SJSA1 (cell line): Measurements from ENCODE around the gene HTR1D. TPM values are rescaled to one million over a fixed set of nuclear protein-coding genes. Genes with fewer than 3 reads are reported as not detected.
"Not testable (repeated sequence)": the region's sequence is repeated elsewhere in the genome, so short reads cannot be mapped to it uniquely, and the experiment has no call there.

ENCODE experiments used
- DNase-seq, 2 experiments: peaks; one replicate each; pipeline ENCODE4 v3.0.0-alpha.2; 2015 to 2020; ENCODE audit warnings: low spot score in 2 of 2, low read depth in 1 of 2
- H3K27ac ChIP-seq: fragments of 250-450 bp; sonication (Bioruptor Pico); 2 replicates; pipeline ENCODE4 v1.5.1; 2020; ENCODE audit warnings: mild to moderate bottlenecking, moderate library complexity
- H3K27me3 ChIP-seq: fragments of 250-450 bp; sonication (Bioruptor Pico); replicated peaks from 2 replicates; pipeline ENCODE4 v1.5.1; 2020; ENCODE audit warnings: mild to moderate bottlenecking, moderate library complexity
- H3K36me3 ChIP-seq: fragments of 250-450 bp; sonication (Bioruptor Pico); 2 replicates; pipeline ENCODE4 v1.5.1; 2020; ENCODE audit warnings: mild to moderate bottlenecking
- H3K4me1 ChIP-seq: fragments of 250-450 bp; sonication (Bioruptor Pico); replicated peaks from 2 replicates; pipeline ENCODE4 v1.6.1; 2021; ENCODE audit warnings: mild to moderate bottlenecking
- H3K4me3 ChIP-seq: fragments of 250-450 bp; sonication (Bioruptor Pico); 2 replicates; pipeline ENCODE4 v1.5.1; 2020; ENCODE audit warnings: mild to moderate bottlenecking
- H3K9me3 ChIP-seq: fragments of 250-450 bp; sonication (Bioruptor Pico); replicated peaks from 2 replicates; pipeline ENCODE4 v1.5.1; 2020; ENCODE audit warnings: mild to moderate bottlenecking
- total RNA-seq: library from RNA; depleted of rRNA; stranded (reverse); fragments of >200 nt; shearing (Covaris generic); gene quantifications from 2 replicates; pipeline ENCODE4 v1.2.3, GENCODE V29; 2014

Gene HTR1D
- total RNA-seq, 1 experiment from 2014 or later, result 0.24 TPM

DNA sequence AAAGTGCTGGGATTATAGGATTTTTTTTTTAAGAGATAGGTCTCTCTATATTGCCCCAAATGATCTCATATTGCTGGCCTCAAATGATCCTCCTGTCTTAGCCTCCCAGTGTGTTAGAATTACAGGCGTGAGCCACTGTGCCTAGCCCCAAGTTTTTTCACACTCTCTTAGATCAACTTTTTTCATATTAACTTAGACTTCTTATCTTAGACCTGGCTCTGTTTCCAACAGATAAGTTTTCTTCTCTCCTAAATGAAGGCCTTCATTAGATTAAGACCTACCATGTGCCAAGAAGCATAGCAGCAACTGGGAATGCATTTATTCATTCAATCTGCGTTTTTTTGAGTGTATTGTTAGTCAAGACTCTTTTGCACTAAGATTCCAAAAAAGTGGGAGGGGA lies 20.2 kb upstream of the HTR1D start:
- no peaks in the 10 kb centered on the region for H3K4me1 ChIP-seq
- H3K27ac ChIP-seq, result no peak overlapping the region
- no peaks in the 10 kb centered on the region for H3K9me3 ChIP-seq
- H3K36me3 ChIP-seq, result no peaks in the 10 kb centered on the region
- no peaks in the 10 kb centered on the region for H3K27me3 ChIP-seq
- DNase-seq, result no peak
- no peak overlapping the region for H3K4me3 ChIP-seq

DNA sequence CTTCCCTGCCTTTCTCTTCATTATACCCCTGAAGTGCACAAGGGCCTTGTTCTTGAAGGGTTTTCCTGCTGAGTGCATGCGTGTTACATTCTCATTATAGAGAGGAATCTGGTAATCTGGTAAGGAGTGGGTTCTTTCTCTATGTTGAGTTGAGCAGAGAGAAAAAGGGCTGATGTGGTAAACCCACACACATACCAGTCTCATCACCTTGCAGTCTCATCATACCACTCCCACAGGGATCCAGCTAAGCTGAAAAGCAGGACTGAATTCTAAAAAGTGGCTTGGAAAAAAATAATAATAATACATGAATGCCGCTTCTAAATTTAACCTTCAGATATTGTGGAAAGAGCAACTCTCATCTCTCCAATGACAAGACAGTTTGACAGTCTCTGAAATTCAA lies 10.5 kb upstream of the HTR1D start:
- H3K9me3 ChIP-seq, result no peaks in the 10 kb centered on the region
- no peaks in the 10 kb centered on the region for H3K27me3 ChIP-seq
- no peak for DNase-seq
- H3K27ac ChIP-seq, result no peak overlapping the region
- no peaks in the 10 kb centered on the region for H3K36me3 ChIP-seq
- H3K4me1 ChIP-seq, result peaks cover 7% of the 10 kb centered on the region; the same call in 1 of the 2 replicates
- no peak overlapping the region for H3K4me3 ChIP-seq

DNA sequence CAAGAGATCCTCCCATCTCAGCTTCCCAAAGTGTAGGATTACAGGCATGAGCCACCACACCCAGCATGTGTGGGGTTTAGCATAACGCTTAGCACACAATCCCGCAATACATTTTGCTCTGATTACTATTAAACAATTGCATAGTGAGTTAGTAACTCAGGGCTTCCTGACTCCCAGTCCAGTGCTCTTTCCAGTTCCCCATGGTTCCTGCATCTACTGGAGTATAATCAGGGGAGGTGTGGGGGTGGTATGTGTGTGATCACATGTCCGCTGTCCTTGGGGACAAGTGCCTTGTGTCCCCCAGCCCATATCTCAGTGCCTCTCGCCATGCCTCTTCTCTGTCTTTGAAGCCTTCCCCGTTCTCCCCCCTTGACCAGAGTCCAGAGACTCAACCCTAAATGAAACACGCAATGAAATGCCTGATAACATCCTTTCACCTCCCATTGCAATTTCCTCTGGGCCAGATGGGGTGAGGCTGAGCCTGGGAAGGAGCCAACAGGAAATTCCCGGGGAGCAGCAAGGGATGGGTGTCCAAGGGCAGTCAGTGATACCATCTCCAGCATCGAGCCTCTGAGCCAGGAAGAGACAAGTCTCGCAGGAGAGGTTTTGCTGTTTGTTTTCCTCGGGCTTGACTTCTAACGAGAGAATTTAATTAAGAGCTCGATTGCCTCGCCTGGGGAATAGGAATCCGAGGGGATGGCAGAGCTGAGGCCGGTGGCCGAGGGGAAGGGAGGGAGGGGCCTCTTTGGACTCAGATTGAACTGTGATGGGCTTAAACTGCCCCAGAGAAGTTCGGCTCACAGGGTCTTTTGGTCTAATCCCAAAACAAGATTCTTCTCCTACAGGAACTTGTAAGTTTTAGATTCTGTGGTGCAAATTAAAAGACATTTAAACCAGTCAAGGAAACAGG lies 7.7 kb upstream of the HTR1D start:
- no peak overlapping the region for H3K4me3 ChIP-seq
- no peaks in the 10 kb centered on the region for H3K36me3 ChIP-seq
- H3K4me1 ChIP-seq, result peaks cover 7% of the 10 kb centered on the region; the same call in 1 of the 2 replicates
- peak; percentile 18 to 52 for DNase-seq
- H3K9me3 ChIP-seq, result no peaks in the 10 kb centered on the region; the same call in 1 of the 2 replicates
- no peak overlapping the region for H3K27ac ChIP-seq
- H3K27me3 ChIP-seq, result no peaks in the 10 kb centered on the region

DNA sequence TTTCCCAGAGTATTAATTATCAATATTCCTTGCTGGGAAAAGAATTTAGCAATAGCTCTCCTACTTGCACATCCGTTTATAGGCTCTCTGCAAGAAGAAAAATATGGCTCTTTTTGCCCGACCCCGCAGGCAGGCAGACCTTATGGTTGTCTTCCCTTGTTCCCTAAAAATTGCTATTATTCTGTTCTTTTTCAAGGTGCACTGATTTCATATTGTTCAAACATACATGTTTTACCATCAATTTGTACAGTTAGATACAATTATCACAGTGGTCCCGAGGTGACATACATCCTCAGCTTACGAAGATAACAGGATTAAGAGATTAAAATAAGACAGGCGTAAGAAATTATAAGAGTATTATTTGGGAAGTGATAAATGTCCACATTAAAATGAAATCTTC lies 6.7 kb upstream of the HTR1D start:
- H3K36me3 ChIP-seq, H3K27me3 ChIP-seq, DNase-seq, H3K9me3 ChIP-seq, H3K4me3 ChIP-seq, H3K4me1 ChIP-seq, H3K27ac ChIP-seq: not testable (repeated sequence)

DNA sequence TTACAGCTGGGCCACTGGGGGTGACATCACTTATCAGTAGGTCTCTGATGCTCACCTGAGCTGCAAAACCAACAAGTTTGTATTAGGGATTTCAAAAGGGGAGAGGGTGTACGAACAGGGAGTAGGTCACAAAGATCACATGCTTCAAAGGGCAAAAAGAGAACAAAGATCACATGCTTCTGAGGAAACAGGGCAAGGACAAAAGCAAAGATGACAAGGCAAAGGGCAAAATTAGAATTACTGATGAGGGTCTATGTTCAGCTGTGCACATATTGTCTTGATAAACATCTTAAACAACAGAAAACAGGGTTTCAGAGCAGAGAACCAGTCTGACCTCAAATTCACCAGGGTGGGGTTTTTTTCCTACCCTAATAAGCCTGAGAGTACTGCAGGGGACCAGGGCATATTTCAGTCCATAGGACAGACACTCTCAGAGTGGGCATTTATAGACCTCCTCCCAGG lies 6.2 kb upstream of the HTR1D start:
- not testable (repeated sequence) for DNase-seq, H3K27ac ChIP-seq, H3K9me3 ChIP-seq, H3K4me3 ChIP-seq, H3K27me3 ChIP-seq, H3K36me3 ChIP-seq, H3K4me1 ChIP-seq

DNA sequence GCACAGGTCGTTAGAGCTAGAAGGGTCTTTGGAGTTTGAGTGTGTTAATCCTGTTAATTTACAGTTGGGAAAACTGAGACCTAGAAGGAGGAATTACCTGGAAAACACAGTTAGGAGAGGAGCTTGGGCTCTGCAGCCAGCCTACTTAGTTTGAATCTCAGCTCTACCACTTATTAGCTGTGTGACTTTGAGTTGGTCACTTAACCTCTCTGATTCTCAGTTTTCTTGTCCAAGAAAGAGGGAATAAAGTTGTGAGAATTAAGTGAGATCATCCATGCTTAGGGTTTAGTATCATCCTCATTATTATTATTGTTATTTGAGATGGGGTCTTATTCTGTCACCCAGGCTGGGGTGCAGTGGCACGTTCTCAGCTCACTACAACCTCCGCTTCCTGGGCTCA lies 5.4 kb upstream of the HTR1D start:
- DNase-seq, result no peak
- Histone ChIP-seq H3K27ac (no peak overlapping the region), H3K27me3 (peaks cover 7% of the 10 kb centered on the region), H3K4me1 (peaks cover 7% of the 10 kb centered on the region; the same call in 1 of the 2 replicates), H3K4me3 (no peak overlapping the region), H3K36me3 (no peaks in the 10 kb centered on the region), H3K9me3 (no peaks in the 10 kb centered on the region; the same call in 1 of the 2 replicates)

DNA sequence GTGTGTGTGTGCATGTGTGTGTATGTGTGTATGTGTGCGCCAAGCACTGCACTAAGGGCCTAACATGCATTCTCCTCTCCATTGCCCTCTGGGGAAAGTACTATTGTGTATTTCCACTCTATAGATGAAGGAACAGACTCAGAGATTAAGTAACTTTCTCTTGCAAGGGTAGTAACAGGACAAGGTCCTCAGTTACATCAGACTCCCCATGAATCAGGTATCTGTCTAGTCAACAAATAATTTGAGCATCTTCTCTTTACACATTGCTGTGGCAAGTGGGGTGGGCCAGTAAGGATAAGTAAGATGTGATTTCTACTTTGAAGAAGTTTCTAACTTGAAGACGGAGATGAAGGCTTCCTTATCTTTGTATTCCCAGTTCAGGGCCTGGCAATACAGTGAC lies 5.0 kb upstream of the HTR1D start:
- Histone ChIP-seq H3K27ac (no peak overlapping the region), H3K4me3 (no peak overlapping the region), H3K9me3 (no peaks in the 10 kb centered on the region; the same call in 1 of the 2 replicates), H3K4me1 (peaks cover 9% of the 10 kb centered on the region), H3K36me3 (no peaks in the 10 kb centered on the region), H3K27me3 (peaks cover 11% of the 10 kb centered on the region)
- no peak for DNase-seq

DNA sequence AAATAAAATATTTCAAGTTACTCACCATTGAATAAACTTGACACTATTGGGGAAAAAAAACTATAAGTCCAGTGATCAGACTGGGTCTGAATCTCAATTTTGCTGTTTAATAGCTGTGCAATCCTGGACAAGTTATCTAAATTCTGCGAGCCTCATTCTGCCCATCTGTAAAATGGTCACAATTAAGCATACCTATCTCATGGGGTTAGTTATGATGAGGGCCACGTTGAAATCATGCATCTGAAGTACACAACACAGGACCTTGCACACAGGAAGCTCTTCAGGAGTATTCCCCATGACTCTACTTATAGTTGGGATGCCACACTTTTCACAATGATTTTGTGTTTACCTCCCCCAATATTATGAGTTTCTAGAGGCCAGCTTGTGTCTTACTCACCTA lies 3.8 kb upstream of the HTR1D start:
- H3K4me1 ChIP-seq, result peaks cover 16% of the 10 kb centered on the region
- DNase-seq, result no peak
- no peaks in the 10 kb centered on the region for H3K36me3 ChIP-seq
- H3K4me3 ChIP-seq, result no peak overlapping the region
- peaks cover 24% of the 10 kb centered on the region for H3K27me3 ChIP-seq
- no peak overlapping the region for H3K27ac ChIP-seq
- H3K9me3 ChIP-seq, result no peaks in the 10 kb centered on the region; the same call in 1 of the 2 replicates

DNA sequence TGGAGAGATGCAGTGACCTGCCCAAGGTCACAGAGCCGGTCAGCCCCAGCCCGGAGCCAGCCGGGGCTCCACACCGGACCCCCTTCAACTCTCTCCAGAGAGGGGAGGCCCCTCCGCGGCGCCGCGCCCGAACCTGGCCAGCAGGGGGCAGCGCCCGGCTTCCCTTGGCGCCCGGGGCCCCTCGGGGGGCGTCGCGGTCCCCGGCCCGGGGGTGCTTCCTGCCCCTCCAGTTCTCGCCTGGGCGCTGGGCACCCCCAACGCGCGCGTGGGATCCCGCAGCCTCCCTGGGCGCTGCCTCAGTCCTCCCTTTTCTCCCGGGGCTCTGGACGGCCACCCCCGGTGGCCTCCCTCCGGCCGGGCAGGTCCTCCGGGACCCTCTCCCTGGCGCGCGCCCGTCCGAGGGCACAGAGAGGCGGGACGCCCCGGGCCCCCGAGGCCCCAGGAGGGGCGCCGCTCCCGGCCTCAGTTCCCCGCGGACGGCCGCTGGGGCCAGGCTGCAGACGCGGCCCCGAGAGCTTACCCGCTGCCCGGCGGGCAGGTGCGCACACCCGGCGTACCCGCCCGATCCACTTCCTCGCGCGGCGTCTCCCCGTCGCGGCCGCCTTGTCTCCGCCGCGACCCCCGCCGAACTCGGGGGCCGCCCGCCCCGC lies 406 bp downstream of the HTR1D start:
- Histone ChIP-seq H3K4me3 (peak overlapping the region; percentile 28), H3K36me3 (no peaks in the 10 kb centered on the region), H3K9me3 (no peaks in the 10 kb centered on the region), H3K27me3 (peaks cover 24% of the 10 kb centered on the region), H3K27ac (no peak overlapping the region), H3K4me1 (peaks cover 9% of the 10 kb centered on the region)
- no peak for DNase-seq

DNA sequence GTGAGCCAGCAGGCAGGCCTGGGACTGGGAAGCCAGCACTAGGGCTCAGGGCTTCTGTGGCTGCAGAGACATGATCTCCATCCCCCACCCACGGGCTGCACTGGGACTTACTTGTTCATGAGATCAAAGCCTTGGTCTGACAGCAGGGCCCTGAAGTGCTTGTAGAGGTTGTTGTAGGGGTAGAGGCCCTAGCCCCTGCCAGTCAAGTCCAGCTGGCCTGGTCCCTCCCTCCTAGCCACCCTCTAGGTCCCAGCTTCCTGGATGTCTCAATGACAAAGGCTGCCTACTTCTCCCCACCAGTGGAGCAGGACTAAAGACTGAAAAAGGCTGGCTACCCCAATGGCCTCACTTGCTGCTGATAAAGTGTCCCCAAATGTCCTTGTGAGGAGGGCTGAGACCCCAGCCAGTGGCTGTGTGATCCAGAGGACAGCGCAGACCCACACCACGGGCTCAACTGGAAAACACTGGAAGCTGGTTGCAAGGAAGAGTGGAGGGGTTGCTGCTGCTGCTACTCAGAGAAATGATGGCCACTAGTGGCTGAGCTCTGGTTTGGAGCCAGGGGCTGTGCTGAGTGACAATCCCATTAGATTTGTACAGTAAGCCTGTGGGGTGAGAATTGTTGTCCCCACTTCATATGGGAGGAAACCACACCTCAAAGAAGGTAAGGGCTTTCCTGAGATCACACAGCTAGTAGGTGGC lies 1.4 kb downstream of the HTR1D start:
- no peak overlapping the region for H3K4me3 ChIP-seq
- H3K27ac ChIP-seq, result no peak overlapping the region
- H3K9me3 ChIP-seq, result no peaks in the 10 kb centered on the region
- peaks cover 9% of the 10 kb centered on the region for H3K4me1 ChIP-seq
- H3K27me3 ChIP-seq, result peaks cover 24% of the 10 kb centered on the region
- DNase-seq, result no peak
- H3K36me3 ChIP-seq, result no peaks in the 10 kb centered on the region

DNA sequence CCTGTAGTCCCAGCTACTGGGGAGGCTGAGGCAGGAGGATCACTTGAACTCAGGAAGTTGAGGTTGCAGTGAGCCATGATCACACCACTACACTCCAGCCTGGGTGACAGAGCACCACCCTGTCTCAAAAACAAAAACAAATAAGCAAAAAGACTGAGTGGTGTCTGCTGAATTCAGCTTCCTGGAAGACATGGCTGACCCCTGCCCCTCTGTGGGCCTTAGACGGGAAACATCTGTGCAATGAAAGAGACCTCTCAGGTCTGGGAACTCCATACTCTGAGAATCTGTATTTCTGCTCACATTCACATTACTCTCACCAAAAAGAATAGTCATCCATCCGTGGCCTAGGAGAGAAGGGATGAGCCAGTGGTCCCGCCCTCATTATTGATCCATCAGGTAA lies 2.0 kb downstream of the HTR1D start:
- no peak for DNase-seq
- Histone ChIP-seq H3K4me1 (peaks cover 10% of the 10 kb centered on the region), H3K27me3 (peaks cover 24% of the 10 kb centered on the region), H3K9me3 (no peaks in the 10 kb centered on the region), H3K36me3 (no peaks in the 10 kb centered on the region), H3K4me3 (no peak overlapping the region), H3K27ac (no peak overlapping the region)

DNA sequence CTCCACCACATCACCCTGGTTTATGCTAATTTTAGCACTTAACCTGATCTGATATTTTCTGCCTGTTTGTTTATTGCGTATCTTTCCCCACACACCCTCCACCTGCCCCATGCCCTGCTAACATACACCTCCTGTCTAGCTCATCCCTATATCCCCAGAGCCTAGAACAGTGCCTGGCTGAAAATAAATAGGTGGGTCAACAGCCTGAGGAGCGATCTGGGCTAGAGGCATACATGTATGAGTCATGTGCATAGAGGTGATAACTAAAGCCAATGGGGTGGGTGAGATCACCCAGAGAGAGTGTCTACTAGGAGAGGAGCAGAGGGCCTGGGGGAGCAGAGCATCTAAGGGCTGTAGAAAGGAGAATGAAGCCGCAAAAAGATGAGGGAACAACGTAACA lies 2.7 kb downstream of the HTR1D start:
- Histone ChIP-seq H3K9me3 (no peaks in the 10 kb centered on the region), H3K27me3 (peaks cover 24% of the 10 kb centered on the region)

DNA sequence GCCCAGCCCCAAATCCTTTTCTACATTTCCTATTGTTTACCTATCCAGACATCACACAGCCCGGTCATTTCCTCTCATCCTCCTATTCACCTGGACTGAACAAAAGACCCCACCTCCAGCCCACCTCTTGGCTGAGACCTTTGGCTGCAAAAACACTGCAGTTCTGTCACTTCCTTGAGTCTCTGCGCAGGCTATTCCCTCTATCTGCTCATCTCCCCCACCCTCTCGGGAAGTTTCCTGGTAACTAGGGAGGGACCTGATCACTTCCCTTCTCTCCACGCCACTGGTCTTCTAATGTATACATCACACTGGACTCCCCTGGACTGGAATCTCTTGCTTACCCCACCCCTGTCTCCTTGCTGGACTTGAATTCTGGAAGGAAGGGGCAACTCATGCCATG lies 5.3 kb downstream of the HTR1D start:
- H3K4me1 ChIP-seq, result peaks cover 6% of the 10 kb centered on the region
- DNase-seq, result no peak
- no peaks in the 10 kb centered on the region for H3K36me3 ChIP-seq
- peaks cover 9% of the 10 kb centered on the region for H3K27me3 ChIP-seq
- no peak overlapping the region for H3K27ac ChIP-seq
- no peak overlapping the region for H3K4me3 ChIP-seq
- no peaks in the 10 kb centered on the region for H3K9me3 ChIP-seq

More for the DNA sequence above, 2.7 kb downstream of the HTR1D start:
- no peak overlapping the region for H3K4me3 ChIP-seq
- no peaks in the 10 kb centered on the region for H3K36me3 ChIP-seq
- no peak overlapping the region for H3K27ac ChIP-seq
- peaks cover 11% of the 10 kb centered on the region for H3K4me1 ChIP-seq
- no peak for DNase-seq

DNA sequence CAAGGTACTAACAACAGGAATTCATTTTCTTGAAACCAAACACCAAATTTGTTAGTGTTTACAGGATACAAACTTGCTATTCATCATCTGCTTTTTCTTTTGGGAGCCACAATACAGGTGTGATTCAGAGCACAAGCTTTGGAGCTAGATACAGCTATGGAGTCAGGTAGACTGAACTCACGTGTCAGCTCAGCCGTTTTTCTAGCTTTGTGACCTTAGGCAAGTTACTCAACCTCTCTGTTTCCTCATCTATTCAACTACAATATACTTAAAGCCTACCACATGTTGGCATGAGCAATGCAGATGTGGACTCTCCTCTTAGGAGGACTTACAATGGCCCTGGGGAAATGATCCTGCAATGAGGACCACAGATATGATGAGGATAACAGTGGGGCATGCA lies 6.3 kb downstream of the HTR1D start:
- no peaks in the 10 kb centered on the region for H3K9me3 ChIP-seq
- no peak overlapping the region for H3K4me3 ChIP-seq
- no peak overlapping the region for H3K27ac ChIP-seq
- 0 out of 2 replicates have a peak, but pooled peaks cover 2% of the 10 kb centered on the region for H3K4me1 ChIP-seq
- no peaks in the 10 kb centered on the region for H3K27me3 ChIP-seq
- DNase-seq, result no peak
- H3K36me3 ChIP-seq, result no peaks in the 10 kb centered on the region
